Measurements from ENCODE around the gene F11R.
"Not testable (repeated sequence)": the region's sequence is repeated elsewhere in the genome, so short reads cannot be mapped to it uniquely, and the experiment has no call there.

Gene F11R

GRCh38 chr1:161039154-161039545 is 18.2 kb upstream of the F11R start:
- H3K27ac ChIP-seq = peak overlapping the region; percentile 85
- no peak for TF ChIP-seq CTCF (IDR thresholded peaks at IDR 0.05)
- TF ChIP-seq ZFX (IDR thresholded peaks at IDR 0.05; ENCODE audit: borderline replicate concordance) = no peak

- peak within 1 kb of the TSS; percentile 85 for H3K27ac ChIP-seq
- peak; percentile 14; the same call in 1 of the 2 replicates for TF ChIP-seq CTCF (IDR thresholded peaks at IDR 0.05)
- TF ChIP-seq ZFX (IDR thresholded peaks at IDR 0.05; ENCODE audit: borderline replicate concordance) = no peak
Measured at GRCh38 chr1:161038523-161039153, 17.7 kb upstream of the F11R start, which contains the start of gene TSTD1. TSTD1 (minus strand) TSS chr1:161038964; CDS start chr1:161038889, 75 bp downstream.

GRCh38 chr1:161037661-161038522 is 16.9 kb upstream of the F11R start:
- peak overlapping the region; percentile 85 for H3K27ac ChIP-seq
- TF ChIP-seq ZFX (IDR thresholded peaks at IDR 0.05; ENCODE audit: borderline replicate concordance) = no peak
- no peak for TF ChIP-seq CTCF (IDR thresholded peaks at IDR 0.05)

GRCh38 chr1:161033751-161034150 is 12.8 kb upstream of the F11R start:
- no peak overlapping the region for H3K27ac ChIP-seq
- no peak for TF ChIP-seq ZFX (IDR thresholded peaks at IDR 0.05; ENCODE audit: borderline replicate concordance)
- no peak for TF ChIP-seq CTCF (IDR thresholded peaks at IDR 0.05)

GRCh38 chr1:161032409-161032808 is 11.5 kb upstream of the F11R start:
- TF ChIP-seq ZFX (IDR thresholded peaks at IDR 0.05; ENCODE audit: borderline replicate concordance) = no peak
- TF ChIP-seq CTCF (IDR thresholded peaks at IDR 0.05) = no peak
- H3K27ac ChIP-seq = no peak overlapping the region

- no peak for TF ChIP-seq ZFX (IDR thresholded peaks at IDR 0.05; ENCODE audit: borderline replicate concordance)
- TF ChIP-seq CTCF (IDR thresholded peaks at IDR 0.05) = no peak
- H3K27ac ChIP-seq = no peak overlapping the region
Measured at GRCh38 chr1:161031874-161032273, 10.9 kb upstream of the F11R start.

GRCh38 chr1:161029466-161029865 is 8.5 kb upstream of the F11R start:
- not testable (repeated sequence) for H3K27ac ChIP-seq

GRCh38 chr1:161026954-161027353 is 6.0 kb upstream of the F11R start:
- H3K27ac ChIP-seq = peak overlapping the region; percentile 2; the same call in 1 of the 2 replicates

DNA sequence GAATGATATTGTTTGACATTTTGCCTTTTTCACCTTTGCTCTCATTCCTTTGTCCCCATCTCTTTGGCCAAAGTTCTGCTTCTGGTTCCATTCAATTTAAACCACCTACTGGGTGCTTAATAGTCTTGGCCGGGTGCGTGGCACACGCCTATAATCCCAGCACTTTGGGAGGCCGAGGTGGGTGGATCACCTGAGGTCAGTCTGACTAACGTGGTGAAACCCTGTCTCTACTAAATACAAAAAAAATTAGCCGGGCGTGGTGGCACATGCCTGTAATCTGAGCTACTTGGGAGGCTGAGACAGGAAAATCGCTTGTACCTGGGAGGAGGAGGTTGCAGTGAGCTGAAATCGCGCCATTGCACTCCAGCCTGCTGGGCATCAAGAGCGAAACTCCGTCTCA is 1.5 kb upstream of the F11R start:
- H3K27ac ChIP-seq = peak overlapping the region; percentile 90

Data from 22Rv1 (cell line).